Stimulated activated CD4-positive, alpha-beta T cell treated with anti-CD3 and anti-CD28 coated beads, Interleukin-2, amount 100 ng/mL, for 48 hours (primary cell): ENCODE data around the gene TPPP.
A peak's percentile ranks its signal among the peaks of the same experiment; 100 is the strongest.

Experiments
- DNase-seq, 2 donors: peaks; one replicate each; pipeline ENCODE4 v3.0.0-alpha.2; 2020

Gene TPPP

DNA sequence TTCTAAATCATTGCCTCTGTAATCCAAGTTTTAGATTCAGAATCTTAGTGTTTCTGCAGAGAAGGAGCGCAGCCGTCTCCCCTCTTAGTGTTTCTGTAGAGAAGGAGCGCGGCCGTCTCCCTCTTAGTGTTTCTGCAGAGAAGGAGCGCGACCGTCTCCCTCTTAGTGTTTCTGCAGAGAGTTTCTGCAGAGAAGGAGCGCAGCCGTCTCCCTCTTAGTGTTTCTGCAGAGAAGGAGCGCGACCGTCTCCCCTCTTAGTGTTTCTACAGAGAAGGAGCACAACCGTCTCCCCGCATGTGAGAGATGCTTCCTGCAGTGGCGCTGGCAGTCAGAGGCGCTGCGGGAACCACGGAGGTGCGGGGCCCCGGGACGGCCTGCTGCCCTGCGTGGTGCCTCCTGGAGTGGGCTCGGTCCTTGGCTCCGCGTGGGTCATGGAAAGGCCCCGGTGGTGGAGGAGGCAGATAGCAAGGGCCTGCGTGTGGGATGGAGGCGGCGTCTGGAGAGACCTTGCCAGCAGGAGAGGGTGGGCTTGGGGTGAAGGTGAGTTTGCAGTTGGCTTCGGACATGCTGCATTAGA, 70.1 kb downstream of the TPPP start:
- DNase-seq: no peak

- no peak for DNase-seq
Measured at GRCh38 chr5:622359-622758, 70.8 kb downstream of the TPPP start.

DNA sequence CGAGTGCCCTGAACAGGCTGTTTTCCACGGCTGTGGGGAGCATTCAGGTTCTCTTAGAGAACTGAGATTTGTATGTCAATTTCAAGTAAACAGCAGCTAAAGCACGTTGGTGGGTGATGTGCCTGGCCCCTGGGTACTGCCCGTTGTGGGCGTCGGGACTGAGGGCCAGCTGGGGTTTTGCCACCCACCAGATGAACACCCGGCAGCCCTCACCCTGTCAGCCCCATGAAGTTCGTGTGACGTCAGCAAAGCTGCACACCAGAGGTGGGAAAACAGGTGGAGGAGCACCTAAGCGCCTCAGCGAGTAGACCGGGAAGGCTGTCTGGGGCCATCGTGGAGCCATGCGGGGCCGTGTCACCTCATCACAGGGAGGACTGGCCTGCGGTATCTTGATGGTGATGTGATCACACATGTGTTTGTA, 71.8 kb downstream of the TPPP start:
- no peak for DNase-seq

- DNase-seq: no peak
Measured at GRCh38 chr5:620586-621180, 72.5 kb downstream of the TPPP start.

GRCh38 chr5:620152-620551, 73.0 kb downstream of the TPPP start:
- DNase-seq: no peak

- DNase-seq: no peak
Measured at GRCh38 chr5:619444-619843, 73.7 kb downstream of the TPPP start.

- DNase-seq: no peak
Measured at GRCh38 chr5:618450-618849, 74.7 kb downstream of the TPPP start.

DNA sequence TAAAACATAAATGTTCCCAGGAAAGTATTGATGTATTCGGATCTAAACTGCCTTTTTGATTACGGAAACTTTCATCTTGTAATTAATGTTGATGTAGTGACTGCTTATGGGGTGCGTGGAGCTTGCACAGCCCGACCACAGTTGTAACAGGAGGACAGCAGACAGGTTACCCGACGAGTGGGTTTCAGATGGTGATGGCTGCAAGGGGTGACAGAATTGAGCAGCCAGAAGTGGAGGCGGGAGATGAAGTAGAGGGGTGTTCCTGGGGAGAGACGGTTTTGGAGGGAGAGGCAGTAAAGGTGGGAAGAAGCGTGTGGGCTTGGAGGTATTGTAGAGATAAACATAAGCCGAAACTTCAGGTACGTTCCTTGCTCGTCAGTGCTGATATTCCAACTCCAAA, 75.3 kb downstream of the TPPP start:
- no peak for DNase-seq

GRCh38 chr5:616484-617039, 76.6 kb downstream of the TPPP start:
- no peak for DNase-seq

DNA sequence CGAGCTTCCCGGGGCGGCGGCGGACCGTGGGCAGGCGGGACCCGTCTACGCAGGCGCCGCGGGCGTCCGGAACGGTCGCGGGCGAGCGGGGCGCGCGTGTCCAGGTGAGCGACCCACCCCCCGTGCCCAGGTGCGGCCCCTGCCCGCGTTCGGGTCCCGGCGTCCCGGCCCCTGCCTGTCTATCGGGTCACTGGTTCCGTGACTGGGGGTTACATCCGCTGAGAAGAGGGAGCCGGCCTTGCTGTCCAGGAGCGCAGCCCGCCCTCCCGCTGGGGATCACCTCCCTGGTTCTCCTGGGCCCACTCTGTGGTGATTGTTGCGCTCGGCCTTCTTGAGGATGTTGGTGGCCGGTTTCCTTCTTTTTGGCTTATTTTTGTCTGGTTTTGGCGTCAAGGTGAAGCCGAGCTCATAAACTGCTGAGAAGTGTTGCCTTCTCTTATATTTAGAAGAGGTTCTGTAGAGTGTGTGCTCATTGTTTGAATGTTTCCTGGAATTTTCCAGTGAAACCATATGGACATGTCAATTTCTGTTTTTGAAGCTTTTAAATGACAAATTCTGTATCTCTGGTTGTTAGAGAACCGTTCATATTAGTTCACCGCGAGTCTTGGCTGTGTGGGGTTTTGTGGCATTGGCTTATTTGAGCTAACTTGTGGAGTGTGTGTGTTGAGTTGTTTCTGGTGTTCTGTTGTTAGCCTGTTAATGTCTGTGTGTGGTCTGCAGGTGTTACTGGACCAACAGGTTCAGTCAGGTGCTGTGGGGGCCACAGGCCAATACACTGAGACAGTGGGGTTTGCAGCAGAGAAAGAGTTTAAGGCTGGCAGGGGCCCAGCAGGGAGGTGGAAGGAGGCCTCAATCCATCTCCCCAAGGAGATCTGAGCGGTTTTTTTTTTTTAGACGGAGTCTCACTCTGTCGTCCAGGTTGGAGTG, 80.4 kb downstream of the TPPP start:
- peak in 1 of 2 donors; percentile 17 for DNase-seq

GRCh38 chr5:611731-612486, 81.2 kb downstream of the TPPP start, which contains the start of gene CEP72:
CEP72 (plus strand) TSS chr5:612340; CDS start chr5:612362, 22 bp downstream.
- peak; percentile 92 to 95 for DNase-seq

DNA sequence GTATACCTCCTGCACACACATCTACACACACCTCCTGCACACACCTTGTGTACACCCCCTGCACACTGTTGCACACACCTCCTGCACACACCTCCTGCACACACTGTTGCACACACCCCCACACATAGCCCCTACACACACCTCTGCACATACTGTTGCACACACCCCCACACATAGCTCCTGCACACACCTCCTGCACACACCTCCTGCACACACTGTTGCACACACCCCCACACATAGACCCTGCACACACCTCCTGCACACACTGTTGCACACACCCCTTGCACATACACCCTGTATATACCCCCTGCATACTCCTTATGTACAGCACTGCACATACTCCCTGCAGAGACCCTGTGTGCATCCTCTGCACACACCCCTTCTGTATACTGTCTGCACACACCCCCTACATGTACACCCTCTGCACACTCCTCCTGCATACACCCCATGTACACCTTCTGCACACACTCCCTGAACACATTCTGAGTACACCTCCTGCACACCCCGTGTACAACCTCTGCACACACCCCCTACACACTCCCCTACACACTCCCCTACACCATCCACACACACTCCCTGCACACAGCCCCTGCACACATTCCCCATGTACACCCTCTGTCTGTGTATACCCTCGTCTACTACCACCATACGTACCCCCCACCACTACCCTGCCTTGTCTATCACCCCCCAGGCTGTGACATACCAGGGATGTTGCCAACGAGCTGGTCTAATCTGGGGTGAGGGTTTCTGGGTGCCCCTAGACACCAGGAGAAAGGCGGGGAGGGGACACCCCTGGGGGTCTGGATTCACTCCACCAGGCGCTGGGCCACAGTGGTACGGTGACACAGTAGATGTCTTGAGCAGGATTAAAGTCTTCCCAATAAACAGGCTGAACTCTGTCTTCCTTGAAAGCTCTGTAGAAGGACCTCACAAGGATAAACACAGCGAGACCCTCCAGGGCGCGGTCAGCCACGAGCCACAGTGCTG, 82.1 kb downstream of the TPPP start:
- DNase-seq: no peak

- no peak for DNase-seq
Measured at GRCh38 chr5:610011-610743, 83.0 kb downstream of the TPPP start.
